C4-2B (cell line): Measurements from ENCODE around the gene ZFYVE21.

ENCODE experiments used
- CTCF ChIP-seq: fragments of 450-650 bp; conservative IDR thresholded peaks from 2 replicates; pipeline ENCODE4 v1.5.1; 2017; ENCODE audit warnings: mild to moderate bottlenecking
- ZFX ChIP-seq: fragments of 450-650 bp; IDR thresholded peaks from 2 replicates; pipeline ENCODE4 v1.6.1; 2017

- TF ChIP-seq CTCF (no peak), ZFX (no peak)
Observed at GRCh38 chr14:103683139-103683538, 32.5 kb upstream of the ZFYVE21 start.
